ENCODE measurements around the gene MTMR2. TPM values are rescaled to one million over a fixed set of nuclear protein-coding genes. Genes with fewer than 3 reads are reported as not detected.

The MTMR2 gene
- total RNA-seq, 1 experiment from 2014 or later, result 59.0 TPM

- Histone ChIP-seq H2BK12ac (ENCODE audit: insufficient read length, low read depth, low read length) (no peak overlapping the region), H3K14ac (ENCODE audit: insufficient read depth, low read length) (no peak overlapping the region), H2BK20ac (ENCODE audit: low read depth, low read length, poor library complexity, severe bottlenecking) (no peak overlapping the region), H3K4me1 (ENCODE audit: insufficient read depth, low read length) (no peaks in the 10 kb centered on the region), H2BK5ac (ENCODE audit: insufficient read length, low read length) (no peak overlapping the region), H4K5ac (ENCODE audit: insufficient read length, low read depth, low read length) (no peak overlapping the region), H3K79me2 (ENCODE audit: insufficient read depth, low read length) (peaks cover 22% of the 10 kb centered on the region; the same call in 1 of the 2 replicates), H3K27ac (ENCODE audit: insufficient read length, low read depth, low read length) (no peak overlapping the region), H3K23ac (ENCODE audit: insufficient read length, low read depth, low read length) (no peak overlapping the region), H3K23me2 (ENCODE audit: insufficient read length, low read depth, low read length, poor library complexity, severe bottlenecking) (peaks cover 8% of the 10 kb centered on the region), H3K79me1 (ENCODE audit: insufficient read depth, low read depth, low read length, poor library complexity, severe bottlenecking) (no peaks in the 10 kb centered on the region), H3T11ph (ENCODE audit: low read length) (no peak overlapping the region), H3K56ac (ENCODE audit: insufficient read length, low read depth, low read length) (no peak overlapping the region), H3K9me3 (ENCODE audit: control insufficient read depth, low read depth, low read length) (no peaks in the 10 kb centered on the region), H3K18ac (ENCODE audit: insufficient read length, low read depth, low read length) (no peak overlapping the region), H3K4ac (ENCODE audit: low read depth, low read length) (no peak overlapping the region), H3K9ac (ENCODE audit: extremely low read depth, insufficient read length, low read length) (no peak overlapping the region), H2AK5ac (ENCODE audit: insufficient read length, low read length) (no peak overlapping the region), H2BK120ac (ENCODE audit: low read depth, low read length, poor library complexity, severe bottlenecking) (no peak overlapping the region), H4K20me1 (ENCODE audit: control insufficient read depth, insufficient read depth, insufficient read length) (no peaks in the 10 kb centered on the region), H2AFZ (ENCODE audit: low read length) (no peak overlapping the region), H3K4me2 (ENCODE audit: insufficient read depth, insufficient read length, low read length) (peak overlapping the region; percentile 93), H3K27me3 (ENCODE audit: insufficient read depth, low read length) (no peaks in the 10 kb centered on the region), H4K91ac (ENCODE audit: insufficient read length, low read depth, low read length) (no peak overlapping the region), H2BK15ac (ENCODE audit: low read depth, low read length) (no peak overlapping the region), H4K8ac (replicated peaks; ENCODE audit: insufficient read length, low read depth, low read length) (no peak overlapping the region)
- TF ChIP-seq CTCF (conservative IDR thresholded peaks at IDR 0.05), result no peak
- DNase-seq, result no peak
- WGBS (ENCODE audit: extremely low coverage, insufficient read length, low lambda C conversion rate), result no CpG with 5 or more reads among the region's 8 CpGs
- H3K36me3 Mint-ChIP-seq (ENCODE audit: insufficient read depth in 1 of 3, low read depth in 3 of 3), result peaks cover 6 to 17% (median 8%) of the 10 kb centered on the region in 3 experiments; a peak in 6 of 7 replicates
- H3K27ac Mint-ChIP-seq, result no peak overlapping the region; a peak in 1 of 7 replicates
- no peaks in the 10 kb centered on the region for H3K27me3 Mint-ChIP-seq (ENCODE audit: low read depth)
- H3K9me3 Mint-ChIP-seq, result no peaks in the 10 kb centered on the region
- peaks cover 36 to 40% of the 10 kb centered on the region in 2 experiments for H3K4me1 Mint-ChIP-seq
- H3K4me3 Mint-ChIP-seq, result peak overlapping the region; percentile 95 to 98
Observed at GRCh38 chr11:95792200-95792599, 131.7 kb downstream of the MTMR2 start.

Measured in H9 (cell line).